Measurements from ENCODE around the gene OR2T4.

Gene OR2T4

GRCh38 chr1:248406721-248407692, 45.5 kb downstream of the OR2T4 start:
- H3F3A ChIP-seq (ENCODE audit: insufficient read depth): no peaks in the 10 kb centered on the region
- H2AFZ ChIP-seq (ENCODE audit: low read depth, low read length, severe bottlenecking): no peak overlapping the region
- H3K36me3 ChIP-seq (ENCODE audit: low read length): no peaks in the 10 kb centered on the region
- no peaks in the 10 kb centered on the region for H3K9me3 ChIP-seq (ENCODE audit: insufficient read depth, low read length)
- no peaks in the 10 kb centered on the region for H3K27me3 ChIP-seq (ENCODE audit: low read length)
- no peak overlapping the region for H3K27ac ChIP-seq (ENCODE audit: low read depth, low read length)
- no peaks in the 10 kb centered on the region for H3K9me2 ChIP-seq (replicated peaks; ENCODE audit: insufficient read depth, low read length)
- no peak overlapping the region for H3K4me2 ChIP-seq (ENCODE audit: low read depth, low read length, poor library complexity, severe bottlenecking)
- no peaks in the 10 kb centered on the region for H4K20me1 ChIP-seq (ENCODE audit: low read depth, low read length)
- H3K4me3 ChIP-seq (ENCODE audit: insufficient read depth, low read length, poor library complexity, severe bottlenecking): no peak overlapping the region
- no peaks in the 10 kb centered on the region for H3K79me2 ChIP-seq (ENCODE audit: insufficient read depth, low read length)
- H3K9ac ChIP-seq (ENCODE audit: low read length): no peak overlapping the region
- TF ChIP-seq CTCF (IDR thresholded peaks at IDR 0.05; ENCODE audit: insufficient read depth, low read length, poor library complexity, severe bottlenecking) (no peak), EZH2phosphoT487 (conservative IDR thresholded peaks at IDR 0.05; ENCODE audit: low read length) (no peak)
